ENCODE measurements around the gene PDE6A. TPM values are rescaled to one million over a fixed set of nuclear protein-coding genes. Genes with fewer than 3 reads are reported as not detected.

PDE6A gene
- total and polyA plus RNA-seq, 2 of the 13 experiments (the other 11 are each of a cell fraction or from before 2014, with no cell fraction given) = 0.01 TPM; not detected in 1

- TF ChIP-seq LCORL (IDR thresholded peaks at IDR 0.05) (no peak), LCORL (CRISPR knock-in tag; IDR thresholded peaks at IDR 0.05) (peak; percentile 67; the same call in 1 of the 2 replicates), TFAP4 (IDR thresholded peaks at IDR 0.05; ENCODE audit: borderline replicate concordance, low read depth) (no peak), ZNF619 (CRISPR knock-in tag; IDR thresholded peaks at IDR 0.05) (no peak; the same call in 1 of the 2 replicates), ZNF142 (CRISPR knock-in tag; IDR thresholded peaks at IDR 0.05) (peak; percentile 21; the same call in 1 of the 2 replicates), MXD4 (CRISPR knock-in tag; IDR thresholded peaks at IDR 0.05) (no peak), ZHX2 (IDR thresholded peaks at IDR 0.05; ENCODE audit: low read depth) (0 out of 2 replicates have a peak, but pooled peaks have one; percentile 15), ZHX2 (CRISPR knock-in tag; IDR thresholded peaks at IDR 0.05; ENCODE audit: borderline replicate concordance) (no peak), ISX (CRISPR knock-in tag; conservative IDR thresholded peaks at IDR 0.05) (no peak; the same call in 1 of the 2 replicates), STAG1 (CRISPR knock-in tag; IDR thresholded peaks at IDR 0.05) (no peak), HMG20B (CRISPR knock-in tag; conservative IDR thresholded peaks at IDR 0.05) (no peak)
These were observed 15.9 kb upstream of the PDE6A start, which contains the start of gene SLC26A2 (continued) for GRCh38 chr5:149960272-149961185.
